ENCODE results near the gene UGT8. TPM values are rescaled to one million over a fixed set of nuclear protein-coding genes. Genes with fewer than 3 reads are reported as not detected.
"Not testable (repeated sequence)": the region's sequence is repeated elsewhere in the genome, so short reads cannot be mapped to it uniquely, and the experiment has no call there.

UGT8 gene
- total and polyA plus RNA-seq, 4 donors: 0.78 to 1.1 (median 0.88) TPM; not detected in 1

GRCh38 chr4:114670733-114671132 lies 72.1 kb downstream of the UGT8 start:
- H3K9me3 ChIP-seq (ENCODE audit: control insufficient read depth, low read length); intact Hi-C loops (cut with DNase I); H3K27me3 ChIP-seq (ENCODE audit: control insufficient read depth in 1 of 2, insufficient read depth in 2 of 2, low read length in 1 of 2); H3K4me3 ChIP-seq (ENCODE audit: low read length in 2 of 2); H3K4me1 ChIP-seq (ENCODE audit: control insufficient read depth in 1 of 2, insufficient read depth in 2 of 2, low read length in 2 of 2); DNase-seq; ATAC-seq (ENCODE audit: low FRiP score); H3K36me3 ChIP-seq (ENCODE audit: control insufficient read depth in 1 of 2, insufficient read depth in 2 of 2, low read length in 1 of 2); H3K27ac ChIP-seq (ENCODE audit: low read depth in 1 of 2, low read length in 2 of 2): not testable (repeated sequence)
- 90 to 91% methylated on average over 4 of the region's 4 CpGs for WGBS, 2 donors

- intact Hi-C loops (cut with DNase I): no loop called here
- no peak overlapping the region for H3K27ac ChIP-seq (ENCODE audit: low read depth in 1 of 2, low read length in 2 of 2)
- no peak for ATAC-seq (ENCODE audit: low FRiP score)
- H3K4me3 ChIP-seq (ENCODE audit: low read length in 2 of 2): no peak overlapping the region
- WGBS, 2 donors: 93 to 94% methylated on average over 2 of the region's 2 CpGs
- no peaks in the 10 kb centered on the region for H3K27me3 ChIP-seq (ENCODE audit: control insufficient read depth in 1 of 2, insufficient read depth in 2 of 2, low read length in 1 of 2)
- H3K36me3 ChIP-seq (ENCODE audit: control insufficient read depth in 1 of 2, insufficient read depth in 2 of 2, low read length in 1 of 2): no peaks in the 10 kb centered on the region
- DNase-seq: no peak
- H3K9me3 ChIP-seq (ENCODE audit: control insufficient read depth, low read length): no peaks in the 10 kb centered on the region
- no peaks in the 10 kb centered on the region for H3K4me1 ChIP-seq (ENCODE audit: control insufficient read depth in 1 of 2, insufficient read depth in 2 of 2, low read length in 2 of 2)
Observed at GRCh38 chr4:114673306-114673705, 74.7 kb downstream of the UGT8 start.

- Histone ChIP-seq H3K36me3 (ENCODE audit: control insufficient read depth in 1 of 2, insufficient read depth in 2 of 2, low read length in 1 of 2) (no peaks in the 10 kb centered on the region), H3K27ac (ENCODE audit: low read depth in 1 of 2, low read length in 2 of 2) (no peak overlapping the region), H3K9me3 (ENCODE audit: control insufficient read depth, low read length) (no peaks in the 10 kb centered on the region), H3K4me3 (ENCODE audit: low read length in 2 of 2) (no peak overlapping the region), H3K4me1 (ENCODE audit: control insufficient read depth in 1 of 2, insufficient read depth in 2 of 2, low read length in 2 of 2) (no peaks in the 10 kb centered on the region), H3K27me3 (ENCODE audit: control insufficient read depth in 1 of 2, insufficient read depth in 2 of 2, low read length in 1 of 2) (no peaks in the 10 kb centered on the region)
- DNase-seq (no peak), ATAC-seq (ENCODE audit: low FRiP score) (no peak)
- intact Hi-C loops (cut with DNase I): no loop called here
- WGBS, 2 donors: 70 to 73% methylated on average over 2 of the region's 2 CpGs
Observed at GRCh38 chr4:114674080-114674479, 75.5 kb downstream of the UGT8 start.

- intact Hi-C loops (cut with DNase I): no loop called here
- ATAC-seq (ENCODE audit: low FRiP score) (no peak), DNase-seq (no peak)
- Histone ChIP-seq H3K27ac (ENCODE audit: low read depth in 1 of 2, low read length in 2 of 2) (no peak overlapping the region), H3K9me3 (ENCODE audit: control insufficient read depth, low read length) (no peaks in the 10 kb centered on the region), H3K4me1 (ENCODE audit: control insufficient read depth in 1 of 2, insufficient read depth in 2 of 2, low read length in 2 of 2) (no peaks in the 10 kb centered on the region), H3K36me3 (ENCODE audit: control insufficient read depth in 1 of 2, insufficient read depth in 2 of 2, low read length in 1 of 2) (no peaks in the 10 kb centered on the region), H3K4me3 (ENCODE audit: low read length in 2 of 2) (no peak overlapping the region), H3K27me3 (ENCODE audit: control insufficient read depth in 1 of 2, insufficient read depth in 2 of 2, low read length in 1 of 2) (no peaks in the 10 kb centered on the region)
- WGBS, 2 donors: 53 to 63% methylated on average over 1 of the region's 1 CpG
Observed at GRCh38 chr4:114677346-114677979, 78.9 kb downstream of the UGT8 start.

- ATAC-seq (ENCODE audit: low FRiP score): no peak
- H3K4me3 ChIP-seq (ENCODE audit: low read length in 2 of 2): no peak overlapping the region
- no peaks in the 10 kb centered on the region for H3K36me3 ChIP-seq (ENCODE audit: control insufficient read depth in 1 of 2, insufficient read depth in 2 of 2, low read length in 1 of 2)
- H3K4me1 ChIP-seq (ENCODE audit: control insufficient read depth in 1 of 2, insufficient read depth in 2 of 2, low read length in 2 of 2): no peaks in the 10 kb centered on the region
- intact Hi-C loops (cut with DNase I): no loop called here
- H3K9me3 ChIP-seq (ENCODE audit: control insufficient read depth, low read length): no peaks in the 10 kb centered on the region
- no peak overlapping the region for H3K27ac ChIP-seq (ENCODE audit: low read depth in 1 of 2, low read length in 2 of 2)
- no peak for DNase-seq
- H3K27me3 ChIP-seq (ENCODE audit: control insufficient read depth in 1 of 2, insufficient read depth in 2 of 2, low read length in 1 of 2): no peaks in the 10 kb centered on the region
Observed at GRCh38 chr4:114684462-114684861, 85.9 kb downstream of the UGT8 start.

- Histone ChIP-seq H3K27ac (ENCODE audit: low read depth in 1 of 2, low read length in 2 of 2) (no peak overlapping the region), H3K4me3 (ENCODE audit: low read length in 2 of 2) (no peak overlapping the region), H3K36me3 (ENCODE audit: control insufficient read depth in 1 of 2, insufficient read depth in 2 of 2, low read length in 1 of 2) (no peaks in the 10 kb centered on the region), H3K4me1 (ENCODE audit: control insufficient read depth in 1 of 2, insufficient read depth in 2 of 2, low read length in 2 of 2) (no peaks in the 10 kb centered on the region), H3K27me3 (ENCODE audit: control insufficient read depth in 1 of 2, insufficient read depth in 2 of 2, low read length in 1 of 2) (no peaks in the 10 kb centered on the region), H3K9me3 (ENCODE audit: control insufficient read depth, low read length) (no peaks in the 10 kb centered on the region)
- DNase-seq (no peak), ATAC-seq (ENCODE audit: low FRiP score) (no peak)
- 78 to 81% methylated on average over 3 of the region's 3 CpGs for WGBS, 2 donors
- intact Hi-C loops (cut with DNase I): no loop called here
Observed at GRCh38 chr4:114688059-114688458, 89.5 kb downstream of the UGT8 start.

- Histone ChIP-seq H3K36me3 (ENCODE audit: control insufficient read depth in 1 of 2, insufficient read depth in 2 of 2, low read length in 1 of 2) (no peaks in the 10 kb centered on the region), H3K4me1 (ENCODE audit: control insufficient read depth in 1 of 2, insufficient read depth in 2 of 2, low read length in 2 of 2) (no peaks in the 10 kb centered on the region), H3K27ac (ENCODE audit: low read depth in 1 of 2, low read length in 2 of 2) (no peak overlapping the region), H3K4me3 (ENCODE audit: low read length in 2 of 2) (no peak overlapping the region), H3K27me3 (ENCODE audit: control insufficient read depth in 1 of 2, insufficient read depth in 2 of 2, low read length in 1 of 2) (no peaks in the 10 kb centered on the region), H3K9me3 (ENCODE audit: control insufficient read depth, low read length) (no peaks in the 10 kb centered on the region)
- intact Hi-C loops (cut with DNase I): loop anchor here in 1 of 2 donors (10.0 kb wide), 1 partner anchor 306 kb away; no protein-coding TSS in a partner anchor
- ATAC-seq (ENCODE audit: low FRiP score): no peak
- no peak for DNase-seq
Observed at GRCh38 chr4:114690571-114690970, 92.0 kb downstream of the UGT8 start.

- no peaks in the 10 kb centered on the region for H3K4me1 ChIP-seq (ENCODE audit: control insufficient read depth in 1 of 2, insufficient read depth in 2 of 2, low read length in 2 of 2)
- no peaks in the 10 kb centered on the region for H3K9me3 ChIP-seq (ENCODE audit: control insufficient read depth, low read length)
- DNase-seq (no peak), ATAC-seq (ENCODE audit: low FRiP score) (no peak)
- intact Hi-C loops (cut with DNase I): loop anchor here (2.0 to 10.0 kb wide), 2 partner anchors 305 to 307 kb away; no protein-coding TSS in a partner anchor
- H3K27me3 ChIP-seq (ENCODE audit: control insufficient read depth in 1 of 2, insufficient read depth in 2 of 2, low read length in 1 of 2): no peaks in the 10 kb centered on the region
- no peak overlapping the region for H3K27ac ChIP-seq (ENCODE audit: low read depth in 1 of 2, low read length in 2 of 2)
- H3K4me3 ChIP-seq (ENCODE audit: low read length in 2 of 2): no peak overlapping the region
- no peaks in the 10 kb centered on the region for H3K36me3 ChIP-seq (ENCODE audit: control insufficient read depth in 1 of 2, insufficient read depth in 2 of 2, low read length in 1 of 2)
- 84 to 88% methylated on average over 1 of the region's 1 CpG for WGBS, 2 donors
Observed at GRCh38 chr4:114691865-114692264, 93.3 kb downstream of the UGT8 start.

- Histone ChIP-seq H3K4me3 (ENCODE audit: low read length in 2 of 2) (no peak overlapping the region), H3K36me3 (ENCODE audit: control insufficient read depth in 1 of 2, insufficient read depth in 2 of 2, low read length in 1 of 2) (no peaks in the 10 kb centered on the region), H3K27me3 (ENCODE audit: control insufficient read depth in 1 of 2, insufficient read depth in 2 of 2, low read length in 1 of 2) (no peaks in the 10 kb centered on the region), H3K4me1 (ENCODE audit: control insufficient read depth in 1 of 2, insufficient read depth in 2 of 2, low read length in 2 of 2) (no peaks in the 10 kb centered on the region), H3K27ac (ENCODE audit: low read depth in 1 of 2, low read length in 2 of 2) (no peak overlapping the region), H3K9me3 (ENCODE audit: control insufficient read depth, low read length) (no peaks in the 10 kb centered on the region)
- WGBS, 2 donors: 90% methylated on average over 3 of the region's 3 CpGs
- DNase-seq (no peak), ATAC-seq (ENCODE audit: low FRiP score) (no peak)
- intact Hi-C loops (cut with DNase I): loop anchor here (2.0 to 10.0 kb wide), 2 partner anchors 306 to 308 kb away; no protein-coding TSS in a partner anchor
Observed at GRCh38 chr4:114692958-114693357, 94.4 kb downstream of the UGT8 start.
